GM19025 (cell line): ENCODE measurements around the gene NPBWR2.
A peak's percentile ranks its signal among the peaks of the same experiment; 100 is the strongest.

Experiments used
- ATAC-seq: cut with Tn5 transposase; IDR thresholded peaks from one replicate; pipeline ENCODE4 v1.9.1; 2021; ENCODE audit warnings: mild to moderate bottlenecking, low read depth, moderate library complexity; ENCODE audit not compliant: unreplicated experiment

Gene NPBWR2

GRCh38 chr20:64063389-64064144 is 43.8 kb downstream of the NPBWR2 start:
- ATAC-seq, result no peak

DNA sequence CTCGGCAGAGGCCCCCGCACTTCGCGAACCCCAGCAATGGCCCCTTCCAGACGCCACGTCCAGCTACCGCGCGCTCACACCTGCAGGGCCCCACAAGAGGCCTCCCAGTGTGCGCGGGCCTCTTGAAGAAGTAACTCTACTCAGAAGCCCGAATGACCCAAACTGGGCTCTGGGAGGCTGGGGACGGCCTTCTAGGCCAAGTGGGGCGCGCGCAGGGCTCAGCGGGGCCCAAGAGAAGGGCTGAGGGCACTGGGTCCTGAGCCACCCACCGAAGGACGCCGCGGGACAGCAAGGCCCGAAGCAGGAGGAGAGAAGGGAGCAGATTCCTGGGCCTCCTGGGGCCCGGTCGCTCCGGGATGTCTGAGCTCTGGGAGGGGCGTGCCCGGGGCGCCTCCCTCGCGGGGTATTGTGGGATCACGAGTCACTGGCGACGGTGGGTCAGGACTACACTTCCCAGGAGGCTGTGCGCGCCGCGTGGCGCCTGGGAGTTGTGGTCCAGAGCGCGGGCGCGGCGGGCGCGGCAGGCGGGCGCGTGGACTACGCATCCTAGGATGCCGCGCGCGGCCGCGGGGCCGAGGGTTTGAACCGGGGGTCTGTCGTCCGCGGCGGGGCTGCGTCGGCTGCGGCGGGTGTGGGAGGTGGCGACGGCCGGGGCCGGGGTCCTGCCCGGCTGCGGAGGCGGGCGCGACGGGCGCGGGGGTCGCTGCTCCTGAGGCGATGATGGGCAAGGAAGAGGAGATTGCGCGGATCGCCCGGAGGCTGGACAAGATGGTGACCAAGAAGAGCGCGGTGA is 44.6 kb downstream of the NPBWR2 start, which contains the start of gene TCEA2:
Gene TCEA2 (plus strand): TSS at position 603 of the 793 bp plus-strand sequence. CDS start 115 bp downstream, at position 718.
- ATAC-seq, result peak; percentile 85

GRCh38 chr20:64062276-64062595 is 45.1 kb downstream of the NPBWR2 start:
- ATAC-seq, result no peak

GRCh38 chr20:64058536-64058935 is 48.8 kb downstream of the NPBWR2 start:
- ATAC-seq, result no peak

DNA sequence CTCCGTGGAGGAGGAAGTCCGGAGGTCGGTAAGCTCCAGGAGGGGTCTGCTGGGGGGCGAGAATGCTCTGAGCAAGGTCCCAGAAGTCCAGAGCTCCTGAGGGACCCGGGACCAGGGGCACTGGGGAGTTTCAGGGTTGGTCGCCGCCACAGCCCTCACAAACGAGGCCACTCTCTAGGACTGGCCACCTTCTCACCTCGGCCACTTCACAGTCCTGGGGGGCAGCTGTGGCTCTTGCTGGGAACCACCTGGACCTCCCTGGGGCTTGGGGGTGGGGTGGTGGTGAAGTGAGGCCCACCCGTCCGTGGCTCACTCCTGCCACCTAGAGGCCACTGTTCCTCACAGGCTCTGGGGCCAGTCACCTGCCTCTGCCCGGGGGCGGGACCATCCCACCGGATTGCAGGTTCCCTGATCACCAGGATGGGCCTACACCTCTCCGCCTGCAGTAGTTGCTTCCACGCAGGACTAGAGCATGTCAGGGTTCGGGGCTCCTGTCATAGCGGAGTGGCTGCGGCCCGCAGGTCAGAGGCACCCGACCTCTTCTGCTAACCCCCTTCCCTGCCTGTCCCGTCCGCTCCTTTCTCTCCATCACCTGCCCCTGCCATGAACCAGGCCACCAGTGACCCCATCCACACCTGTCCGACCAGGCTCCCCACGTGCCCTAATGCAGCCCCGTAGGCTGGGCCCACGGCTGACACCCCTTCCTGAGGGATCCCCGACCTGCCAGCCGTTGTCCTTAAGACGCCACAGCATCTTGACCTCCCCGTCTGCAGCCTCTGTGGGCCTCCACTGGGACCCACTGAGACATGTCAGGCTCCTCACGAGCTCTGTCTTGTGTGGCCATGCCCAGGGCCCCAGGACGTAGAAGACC is 49.5 kb downstream of the NPBWR2 start:
- peak; percentile 54 for ATAC-seq

DNA sequence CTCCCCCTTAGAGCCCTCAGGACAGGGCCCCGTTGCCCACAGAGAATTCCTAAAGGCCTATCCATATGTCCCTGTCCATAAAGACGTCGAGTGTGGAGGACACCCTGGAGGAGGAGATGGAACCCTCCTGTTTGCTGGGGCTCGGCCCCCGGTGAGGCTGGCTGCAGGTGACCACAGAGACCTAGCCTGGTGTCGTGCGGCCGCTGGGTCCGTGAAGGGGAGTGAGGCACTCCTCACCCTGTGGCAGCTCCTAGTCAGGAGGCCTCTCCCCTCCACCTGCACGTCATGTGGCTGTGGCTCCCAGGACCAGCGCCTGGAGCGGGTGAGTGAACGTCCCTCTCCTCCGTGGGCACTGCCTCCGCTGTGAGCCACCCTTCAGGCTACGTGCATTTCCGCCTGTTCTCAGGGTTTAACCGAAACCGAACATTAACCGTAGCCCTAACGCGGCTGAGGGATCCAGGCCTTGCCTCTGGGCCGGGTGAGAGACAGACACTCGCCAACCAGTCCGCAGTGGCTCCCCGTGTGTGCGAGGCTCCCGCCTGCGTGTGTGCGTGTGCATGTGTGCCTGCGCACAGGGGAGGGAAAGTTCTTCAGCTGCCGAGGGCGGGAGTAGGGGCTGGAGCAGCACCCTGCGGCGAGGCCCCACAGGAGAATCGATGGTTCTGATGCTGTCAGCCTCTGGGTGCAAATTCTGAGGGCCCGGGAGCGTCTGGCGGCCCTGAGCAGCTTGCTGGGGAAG is 50.3 kb downstream of the NPBWR2 start:
- ATAC-seq, result no peak

DNA sequence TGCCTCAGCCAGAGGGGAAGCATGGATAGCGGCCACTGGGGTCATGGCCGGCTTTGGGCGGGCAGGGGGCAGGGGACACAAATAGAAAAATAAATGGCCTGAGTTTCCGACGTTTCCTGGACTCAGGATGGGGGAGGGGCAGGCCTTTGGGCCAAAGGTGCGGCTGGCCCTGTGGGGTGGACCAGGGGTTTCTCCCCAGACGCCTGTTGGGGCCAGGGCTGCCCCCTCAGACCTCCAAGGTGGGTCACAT is 50.8 kb downstream of the NPBWR2 start:
- ATAC-seq, result no peak

DNA sequence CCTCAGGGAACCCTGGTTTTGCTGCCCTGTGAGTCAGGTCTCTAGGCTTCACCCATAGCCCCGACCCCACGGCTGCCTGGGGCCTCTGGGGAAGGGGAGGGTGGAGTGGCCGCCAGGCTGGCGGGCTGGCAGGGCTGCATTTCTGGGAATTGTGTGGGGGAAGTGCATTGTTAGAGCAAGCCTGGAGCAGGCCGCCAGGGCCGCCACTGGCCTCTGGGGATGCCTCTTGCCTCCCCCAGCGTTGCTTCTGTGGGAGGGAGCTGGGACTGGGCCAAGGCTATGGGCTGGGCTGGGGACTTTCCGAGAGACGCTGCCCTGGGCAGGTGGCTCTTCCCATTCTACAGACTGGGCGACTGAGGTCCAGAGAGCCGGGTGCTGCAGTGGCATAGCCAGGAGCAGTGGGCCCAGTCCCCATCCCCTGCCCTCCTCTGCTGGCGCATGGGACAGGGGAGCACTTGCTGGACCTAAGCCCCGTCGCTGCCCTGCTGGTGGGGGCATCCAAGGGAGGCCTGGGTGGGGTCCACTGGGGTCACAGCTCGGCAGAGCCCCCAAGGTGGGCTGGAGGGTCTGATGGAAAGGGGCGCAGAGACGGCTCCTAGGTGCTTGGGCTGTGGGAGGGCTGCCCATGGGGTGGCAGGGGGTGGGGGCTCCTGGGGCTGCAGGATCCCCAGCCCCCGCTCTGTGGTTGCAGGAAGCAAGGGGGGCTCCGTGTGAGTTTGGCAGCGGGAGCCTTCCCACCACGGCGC is 51.3 kb downstream of the NPBWR2 start:
- ATAC-seq, result no peak

DNA sequence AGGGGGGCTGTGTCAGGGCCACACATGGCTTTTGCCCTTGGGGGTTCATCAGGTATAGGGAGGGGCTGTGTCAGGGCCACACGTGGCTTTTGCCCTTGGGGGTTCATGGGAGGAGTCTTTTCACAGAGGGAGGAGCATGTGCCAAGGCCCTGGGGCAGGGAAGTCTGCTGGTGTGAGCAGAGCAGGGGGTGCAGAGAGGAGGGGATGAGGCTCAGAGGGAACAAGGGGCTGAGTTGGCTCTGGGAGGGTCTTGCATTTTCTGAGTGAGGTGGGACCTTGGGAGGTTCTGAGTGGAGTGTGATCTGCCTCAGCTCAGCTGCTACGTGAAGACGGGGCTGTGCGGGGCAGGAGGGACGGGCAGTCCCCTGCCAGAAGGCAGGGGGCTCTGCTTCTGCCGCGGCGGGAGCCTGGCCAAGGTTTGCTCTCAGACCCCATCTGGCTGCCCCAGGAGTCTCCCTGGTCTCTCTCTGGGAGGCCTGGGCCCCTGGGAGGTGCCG is 51.9 kb downstream of the NPBWR2 start:
- ATAC-seq, result no peak

- no peak for ATAC-seq
Measured at GRCh38 chr20:64053841-64054661, 53.3 kb downstream of the NPBWR2 start.
